Mammary microvascular endothelial cell (primary cell): ENCODE results near the gene ZBTB25. TPM values are rescaled to one million over a fixed set of nuclear protein-coding genes. Genes with fewer than 3 reads are reported as not detected.

Experiments used
- total RNA-seq: library from RNA; depleted of rRNA; stranded (reverse); fragments of >200 nt; gene quantifications from 2 replicates; pipeline ENCODE4 v1.2.3, GENCODE V29; 2015

The ZBTB25 gene, protein sequence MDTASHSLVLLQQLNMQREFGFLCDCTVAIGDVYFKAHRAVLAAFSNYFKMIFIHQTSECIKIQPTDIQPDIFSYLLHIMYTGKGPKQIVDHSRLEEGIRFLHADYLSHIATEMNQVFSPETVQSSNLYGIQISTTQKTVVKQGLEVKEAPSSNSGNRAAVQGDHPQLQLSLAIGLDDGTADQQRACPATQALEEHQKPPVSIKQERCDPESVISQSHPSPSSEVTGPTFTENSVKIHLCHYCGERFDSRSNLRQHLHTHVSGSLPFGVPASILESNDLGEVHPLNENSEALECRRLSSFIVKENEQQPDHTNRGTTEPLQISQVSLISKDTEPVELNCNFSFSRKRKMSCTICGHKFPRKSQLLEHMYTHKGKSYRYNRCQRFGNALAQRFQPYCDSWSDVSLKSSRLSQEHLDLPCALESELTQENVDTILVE
- total RNA-seq, result 2.3 and 2.7 TPM in 2 replicates

DNA sequence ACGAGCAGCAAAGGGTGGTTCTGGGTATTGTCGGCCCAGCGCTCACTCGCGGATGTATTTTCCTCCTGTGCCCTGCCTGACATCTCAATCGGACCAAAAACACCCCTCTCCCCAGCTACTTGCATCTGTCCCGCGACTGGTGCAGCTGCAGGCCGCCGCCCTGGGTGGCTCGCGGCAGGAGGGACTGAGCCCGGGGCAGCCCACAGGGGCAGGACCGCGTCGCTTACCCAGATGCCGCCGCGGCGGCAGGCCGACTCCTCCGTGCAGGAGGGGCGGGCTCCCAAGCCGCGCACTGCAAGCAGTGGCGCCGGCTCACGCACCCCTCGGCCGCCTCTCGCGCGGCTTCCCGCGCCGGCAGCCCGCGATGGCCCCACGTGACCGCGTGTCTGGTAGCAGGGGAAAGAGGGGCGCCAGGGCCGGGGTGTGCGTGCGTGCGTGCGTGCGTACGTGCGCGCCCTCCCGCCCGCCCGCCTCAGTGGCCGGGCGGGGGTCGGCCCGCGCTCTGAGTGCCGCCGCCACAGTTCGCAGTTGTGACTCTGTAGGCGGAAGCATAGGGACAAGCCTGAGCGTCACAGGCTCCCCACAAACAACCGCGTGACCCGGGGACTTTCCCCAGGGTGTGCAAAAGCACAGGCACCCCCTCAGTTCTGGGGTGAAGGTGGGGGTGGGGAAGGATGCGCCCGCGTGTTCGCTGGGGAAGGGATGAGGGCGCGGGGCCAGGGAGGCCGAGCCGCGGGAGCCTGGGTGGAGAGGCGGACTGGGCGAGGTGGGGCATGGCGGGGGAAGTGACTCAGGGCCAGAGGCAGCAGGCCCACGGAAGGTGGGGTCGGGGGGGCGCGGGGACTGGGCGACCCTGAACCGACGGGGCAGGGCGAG is at the start of gene ZBTB25:
Gene ZBTB25 (minus strand): TSS at position 405 of the 876 bp plus-strand sequence. CDS start 13,305 bp downstream, outside the sequence.

DNA sequence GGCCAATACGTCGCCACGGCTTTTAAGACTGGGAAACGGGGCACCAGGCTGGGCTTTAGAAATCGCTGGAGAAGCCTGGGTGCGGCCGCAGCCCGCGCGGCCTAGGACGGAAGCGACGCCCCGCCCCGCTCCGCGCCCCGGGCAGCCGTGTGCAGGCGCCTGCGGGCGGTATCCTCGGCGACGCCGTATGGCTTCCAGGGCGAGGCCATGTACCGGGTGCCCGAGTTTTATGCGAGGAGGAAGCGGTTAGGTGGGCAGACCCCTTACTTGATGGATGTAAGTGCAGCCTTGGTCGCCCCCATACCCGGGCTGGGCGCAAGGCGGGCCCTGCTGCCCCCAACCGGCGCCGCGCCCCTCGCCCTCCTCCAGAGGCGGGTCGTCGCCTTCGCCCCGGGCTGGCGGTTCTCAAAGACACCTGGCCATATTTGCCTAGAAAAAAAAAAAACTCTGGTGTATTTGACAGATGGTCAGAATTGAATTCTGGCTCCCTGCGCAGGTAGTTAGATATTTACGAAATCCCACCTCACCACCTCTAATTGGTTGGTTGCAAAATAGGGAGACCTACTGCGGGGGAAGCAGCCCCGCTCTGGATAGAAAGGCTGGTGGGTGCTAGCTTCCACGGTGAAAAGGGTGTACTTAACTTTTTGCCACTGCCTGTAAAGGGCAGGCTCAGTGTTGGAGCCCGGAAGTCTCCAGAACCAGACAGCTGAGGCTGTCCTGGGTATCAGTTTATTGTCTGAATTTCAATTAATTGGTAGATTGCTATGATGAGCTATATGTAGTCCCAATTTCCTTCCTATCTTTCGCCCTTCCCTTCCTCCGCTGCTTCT is 46.4 kb upstream of the ZBTB25 start, which contains the start of gene PPP1R36:
Gene PPP1R36 (plus strand): TSS at position 171 of the 830 bp plus-strand sequence. CDS start 37 bp downstream, at position 208.

DNA sequence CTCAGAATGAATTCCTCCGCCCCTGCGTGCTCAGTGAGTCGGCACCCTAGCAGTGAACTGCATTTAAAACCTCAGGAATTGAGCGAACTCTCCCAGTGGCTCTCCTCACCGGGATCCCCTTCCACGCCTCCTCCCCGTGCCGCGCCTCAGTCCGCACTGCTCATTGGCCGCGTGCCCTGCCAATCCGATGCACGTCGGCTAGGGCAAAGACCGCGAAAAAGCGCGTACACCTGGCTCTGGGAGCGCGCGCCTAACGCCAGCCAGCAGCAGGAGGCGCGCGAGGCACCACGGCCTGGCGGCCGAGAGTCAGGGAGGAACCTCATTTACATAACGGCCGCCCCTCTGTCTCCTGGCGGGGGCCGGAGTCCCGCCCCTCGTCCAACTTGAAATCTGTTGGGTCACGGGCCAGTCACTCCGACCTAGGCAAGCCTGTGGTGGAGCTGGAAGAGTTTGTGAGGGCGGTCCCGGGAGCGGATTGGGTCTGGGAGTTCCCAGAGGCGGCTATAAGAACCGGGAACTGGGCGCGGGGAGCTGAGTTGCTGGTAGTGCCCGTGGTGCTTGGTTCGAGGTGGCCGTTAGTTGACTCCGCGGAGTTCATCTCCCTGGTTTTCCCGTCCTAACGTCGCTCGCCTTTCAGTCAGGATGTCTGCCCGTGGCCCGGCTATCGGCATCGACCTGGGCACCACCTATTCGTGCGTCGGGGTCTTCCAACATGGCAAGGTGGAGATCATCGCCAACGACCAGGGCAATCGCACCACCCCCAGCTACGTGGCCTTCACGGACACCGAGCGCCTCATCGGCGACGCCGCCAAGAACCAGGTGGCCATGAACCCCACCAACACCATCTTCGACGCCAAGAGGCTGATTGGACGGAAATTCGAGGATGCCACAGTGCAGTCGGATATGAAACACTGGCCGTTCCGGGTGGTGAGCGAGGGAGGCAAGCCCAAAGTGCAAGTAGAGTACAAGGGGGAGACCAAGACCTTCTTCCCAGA is 36.9 kb upstream of the ZBTB25 start, which contains the start of gene HSPA2:
Gene HSPA2 (plus strand): TSS at position 534 of the 995 bp plus-strand sequence. CDS start 109 bp downstream, at position 643.

DNA sequence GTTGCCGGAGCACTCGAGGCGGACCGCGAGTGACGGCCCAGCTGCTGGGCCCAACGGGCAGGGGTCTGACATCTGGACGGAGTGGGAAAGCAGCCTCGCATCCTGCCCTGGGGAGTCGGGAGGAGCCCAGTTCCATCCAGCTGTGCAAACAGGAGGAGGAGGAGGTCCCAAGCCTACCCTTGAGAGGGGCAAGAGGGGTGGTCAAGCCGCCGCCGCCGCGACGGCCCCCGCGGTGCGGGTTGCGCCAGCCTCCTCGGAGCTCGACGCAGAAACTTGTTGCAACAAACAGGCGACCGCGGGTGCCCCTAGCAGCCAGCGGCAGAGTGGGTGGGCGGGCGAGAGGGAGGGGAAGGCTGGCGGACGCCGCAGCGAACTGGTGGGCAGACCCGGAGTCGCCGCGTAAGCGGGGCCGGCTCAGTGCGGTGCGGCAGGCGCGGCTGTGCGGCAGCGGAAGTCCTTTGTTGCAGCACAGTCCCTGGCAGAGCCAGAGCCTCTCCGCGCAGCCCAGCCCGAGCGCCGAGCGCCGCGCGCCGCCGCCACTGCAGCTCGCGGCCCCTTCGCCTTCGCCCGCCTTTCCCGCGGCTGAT is 765 bp upstream of the ZBTB25 start, which contains the start of gene ZBTB1:
Gene ZBTB1 (plus strand): TSS at position 461 of the 587 bp plus-strand sequence. CDS start 16,735 bp downstream, outside the sequence.

DNA sequence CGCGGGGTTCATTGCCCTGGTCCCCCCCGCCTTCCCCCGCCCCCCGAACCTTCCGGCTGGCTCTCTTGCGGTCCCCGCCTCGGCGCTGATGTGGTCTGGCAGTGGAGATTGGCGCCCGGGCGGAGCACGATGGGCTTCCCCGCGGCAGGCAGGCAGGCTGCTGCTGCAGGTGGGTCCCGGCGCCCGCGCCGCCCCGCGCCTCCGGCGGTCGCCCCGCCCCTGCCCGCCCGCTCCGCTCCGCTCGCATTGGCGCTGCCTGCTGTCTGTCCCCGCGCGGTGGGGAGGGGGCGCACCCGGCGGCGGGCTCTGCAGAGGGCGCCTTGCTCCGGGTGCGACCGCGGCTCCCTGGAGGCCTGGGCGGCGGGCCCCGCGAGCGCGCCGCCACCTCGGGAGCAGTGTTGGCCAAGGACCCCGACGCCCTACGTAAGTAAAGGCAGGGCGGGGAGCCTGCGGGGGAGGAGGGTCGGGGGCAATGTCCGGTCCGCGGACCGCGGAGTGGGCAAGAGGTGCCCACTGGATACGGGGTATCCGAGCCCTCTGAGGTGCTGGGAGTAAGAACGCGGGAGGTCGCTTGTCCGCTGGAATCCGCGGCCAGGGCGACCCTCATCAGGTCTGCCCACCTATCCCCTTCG is 38.3 kb downstream of the ZBTB25 start, which contains the start of gene AKAP5:
Gene AKAP5 (plus strand): TSS at position 309 of the 632 bp plus-strand sequence. CDS start 2,896 bp downstream, outside the sequence.

Other genes starting within 250 kb of the ZBTB25 start
- 0.27 and 0.69 TPM in 2 replicates for gene ESR2, start 209.5 kb downstream of the ZBTB25 start, total RNA-seq
- 69.9 and 85.5 TPM in 2 replicates for gene MTHFD1, start 115.5 kb downstream of the ZBTB25 start, total RNA-seq
- gene AKAP5, start 38.3 kb downstream of the ZBTB25 start, total RNA-seq, result 0.07 and 0.34 TPM in 2 replicates
- 16.9 and 17.6 TPM in 2 replicates for gene ZBTB1, start 932 bp upstream of the ZBTB25 start, total RNA-seq
- gene HSPA2, start 36.9 kb upstream of the ZBTB25 start, total RNA-seq, result 2.2 and 3.6 TPM in 2 replicates
- 0.39 TPM in 1 of 2 replicates, not detected in the other for gene PPP1R36, start 46.1 kb upstream of the ZBTB25 start, total RNA-seq
- 0.79 and 1.5 TPM in 2 replicates for gene PLEKHG3, start 200.6 kb upstream of the ZBTB25 start, total RNA-seq